ENCODE results near the gene IGF2BP2. TPM values are rescaled to one million over a fixed set of nuclear protein-coding genes. Genes with fewer than 3 reads are reported as not detected.
A peak's percentile ranks its signal among the peaks of the same experiment; 100 is the strongest.
"Not testable (repeated sequence)": the region's sequence is repeated elsewhere in the genome, so short reads cannot be mapped to it uniquely, and the experiment has no call there.

IGF2BP2 gene
- total RNA-seq, 1 experiment from 2014 or later = 66.2 TPM

DNA sequence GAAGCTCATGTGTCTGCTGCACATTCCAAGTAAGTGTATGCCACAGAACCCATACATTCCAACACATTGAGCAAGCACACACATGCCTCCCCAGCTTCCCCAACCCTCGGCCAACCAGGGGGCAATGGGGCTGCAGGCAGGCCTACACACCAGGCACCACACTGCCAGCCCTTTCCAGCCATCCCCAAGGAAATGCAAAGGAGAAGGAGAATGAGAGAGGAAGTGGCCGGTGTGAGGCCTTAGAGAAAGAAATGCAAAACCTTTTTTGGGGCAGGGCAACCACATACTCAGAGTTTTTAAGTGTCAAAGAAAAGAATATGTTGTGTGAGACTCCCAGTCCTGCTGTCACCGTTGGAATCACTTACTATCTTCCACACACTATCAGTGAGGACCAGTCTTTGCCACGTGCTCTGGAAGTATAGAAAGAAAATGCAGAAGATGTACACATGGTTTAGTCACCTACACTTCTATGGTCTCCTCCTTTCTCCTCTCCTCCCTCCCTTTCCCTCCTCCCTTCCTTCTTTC, 11.1 kb downstream of the IGF2BP2 start:
- no peak for DNase-seq (ENCODE audit: low spot score)
- Histone ChIP-seq H3K4me3 (ENCODE audit: low read depth, low read length, poor library complexity, severe bottlenecking) (no peak overlapping the region), H3K4me1 (ENCODE audit: insufficient read depth, low read length, poor library complexity, severe bottlenecking) (peaks cover 66% of the 10 kb centered on the region), H3K27me3 (replicated peaks; ENCODE audit: insufficient read depth, low read depth, low read length, poor library complexity) (no peaks in the 10 kb centered on the region), H3K36me3 (ENCODE audit: insufficient read depth, low read length, poor library complexity, severe bottlenecking) (no peaks in the 10 kb centered on the region), H3K9me3 (ENCODE audit: low read depth, low read length, poor library complexity, severe bottlenecking) (no peaks in the 10 kb centered on the region), H3K27ac (ENCODE audit: low read depth, low read length, poor library complexity, severe bottlenecking) (no peak overlapping the region)
- intact Hi-C loops (cut with micrococcal nuclease; ENCODE audit: unreplicated experiment) = no loop called here
- TF ChIP-seq, protein P1, sequence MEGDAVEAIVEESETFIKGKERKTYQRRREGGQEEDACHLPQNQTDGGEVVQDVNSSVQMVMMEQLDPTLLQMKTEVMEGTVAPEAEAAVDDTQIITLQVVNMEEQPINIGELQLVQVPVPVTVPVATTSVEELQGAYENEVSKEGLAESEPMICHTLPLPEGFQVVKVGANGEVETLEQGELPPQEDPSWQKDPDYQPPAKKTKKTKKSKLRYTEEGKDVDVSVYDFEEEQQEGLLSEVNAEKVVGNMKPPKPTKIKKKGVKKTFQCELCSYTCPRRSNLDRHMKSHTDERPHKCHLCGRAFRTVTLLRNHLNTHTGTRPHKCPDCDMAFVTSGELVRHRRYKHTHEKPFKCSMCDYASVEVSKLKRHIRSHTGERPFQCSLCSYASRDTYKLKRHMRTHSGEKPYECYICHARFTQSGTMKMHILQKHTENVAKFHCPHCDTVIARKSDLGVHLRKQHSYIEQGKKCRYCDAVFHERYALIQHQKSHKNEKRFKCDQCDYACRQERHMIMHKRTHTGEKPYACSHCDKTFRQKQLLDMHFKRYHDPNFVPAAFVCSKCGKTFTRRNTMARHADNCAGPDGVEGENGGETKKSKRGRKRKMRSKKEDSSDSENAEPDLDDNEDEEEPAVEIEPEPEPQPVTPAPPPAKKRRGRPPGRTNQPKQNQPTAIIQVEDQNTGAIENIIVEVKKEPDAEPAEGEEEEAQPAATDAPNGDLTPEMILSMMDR (conservative IDR thresholded peaks at IDR 0.05; ENCODE audit: low read depth, low read length) = no peak
- TF ChIP-seq EZH2 (IDR thresholded peaks at IDR 0.05; ENCODE audit: borderline replicate concordance, low read depth, low read length, poor library complexity, severe bottlenecking) = no peak
- POLR2A ChIA-PET (ENCODE audit: low non-redundant PET) = no interaction called here
- CTCF ChIA-PET = no interaction called here
- no TSS peak for BruUV-seq (replicated peaks)

DNA sequence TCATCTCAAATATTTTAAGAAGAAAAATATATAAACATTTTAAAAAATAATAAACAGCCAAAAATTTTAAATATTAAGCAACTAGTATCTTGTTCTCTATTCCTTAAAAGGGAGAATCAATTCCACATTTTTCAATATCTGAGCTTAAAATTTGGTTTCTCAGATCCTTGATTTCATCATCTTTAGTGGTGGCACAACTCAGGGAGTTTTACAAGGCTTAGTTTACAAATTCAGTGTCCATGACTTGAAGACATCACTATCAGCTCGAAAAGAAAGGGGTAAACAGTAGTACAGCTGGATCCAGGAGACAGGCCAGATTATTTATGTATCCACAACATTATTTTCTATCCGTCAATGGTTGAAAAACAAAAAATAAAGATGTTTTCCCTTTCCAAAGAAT, 11.6 kb downstream of the IGF2BP2 start:
- Histone ChIP-seq H3K4me1 (ENCODE audit: insufficient read depth, low read length, poor library complexity, severe bottlenecking) (peaks cover 60% of the 10 kb centered on the region), H3K27me3 (replicated peaks; ENCODE audit: insufficient read depth, low read depth, low read length, poor library complexity) (no peaks in the 10 kb centered on the region), H3K9me3 (ENCODE audit: low read depth, low read length, poor library complexity, severe bottlenecking) (no peaks in the 10 kb centered on the region), H3K4me3 (ENCODE audit: low read depth, low read length, poor library complexity, severe bottlenecking) (no peak overlapping the region), H3K36me3 (ENCODE audit: insufficient read depth, low read length, poor library complexity, severe bottlenecking) (no peaks in the 10 kb centered on the region), H3K27ac (ENCODE audit: low read depth, low read length, poor library complexity, severe bottlenecking) (no peak overlapping the region)
- intact Hi-C loops (cut with micrococcal nuclease; ENCODE audit: unreplicated experiment) = no loop called here
- TF ChIP-seq, protein P1 (conservative IDR thresholded peaks at IDR 0.05; ENCODE audit: low read depth, low read length) = no peak
- no peak for TF ChIP-seq EZH2 (IDR thresholded peaks at IDR 0.05; ENCODE audit: borderline replicate concordance, low read depth, low read length, poor library complexity, severe bottlenecking)
- BruUV-seq (replicated peaks) = no TSS peak
- POLR2A ChIA-PET (ENCODE audit: low non-redundant PET) = interaction anchor here (0.6 kb wide), 1 partner anchor 119 kb away, joined by 4 read pairs; no protein-coding TSS in a partner anchor
- CTCF ChIA-PET = interaction anchor here (0.5 kb wide), 1 partner anchor 64 kb away, joined by 5 read pairs; no protein-coding TSS in a partner anchor
- DNase-seq (ENCODE audit: low spot score) = no peak

DNA sequence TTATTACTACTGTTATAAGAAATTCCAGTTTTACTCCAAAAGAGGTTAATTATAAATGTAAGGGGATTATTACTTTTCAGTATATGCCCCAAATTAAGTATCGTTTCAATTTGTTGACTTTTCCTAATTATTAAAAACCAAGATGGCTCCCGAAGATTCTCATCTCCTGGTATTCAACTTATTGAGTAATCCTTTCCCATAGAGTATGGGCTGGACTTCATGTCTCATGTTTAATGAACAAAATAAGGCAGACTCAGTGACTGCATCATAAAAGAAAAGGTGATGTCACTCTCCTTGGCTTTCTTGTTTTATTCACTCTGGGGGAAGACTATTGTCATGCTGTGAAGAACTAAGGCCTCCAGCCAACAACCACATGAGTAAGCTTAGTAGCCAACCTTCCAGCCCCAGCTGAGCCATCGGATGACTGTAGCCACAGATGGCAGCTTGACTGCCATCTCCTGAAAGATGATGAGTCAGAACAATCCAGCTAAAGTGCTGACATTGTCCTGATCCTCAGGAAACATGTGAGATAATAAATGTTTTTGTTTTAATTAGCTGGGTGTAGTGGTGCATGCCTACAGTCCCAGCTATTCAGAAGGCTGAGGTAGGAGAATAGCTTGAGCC, 17.3 kb downstream of the IGF2BP2 start:
- no peaks in the 10 kb centered on the region for H3K36me3 ChIP-seq (ENCODE audit: insufficient read depth, low read length, poor library complexity, severe bottlenecking)
- ChIA-PET CTCF (no interaction called here), POLR2A (ENCODE audit: low non-redundant PET) (no interaction called here)
- H3K4me1 ChIP-seq (ENCODE audit: insufficient read depth, low read length, poor library complexity, severe bottlenecking) = peaks cover 14% of the 10 kb centered on the region
- intact Hi-C loops (cut with micrococcal nuclease; ENCODE audit: unreplicated experiment) = no loop called here
- H3K27me3 ChIP-seq (replicated peaks; ENCODE audit: insufficient read depth, low read depth, low read length, poor library complexity) = no peaks in the 10 kb centered on the region
- no peak overlapping the region for H3K27ac ChIP-seq (ENCODE audit: low read depth, low read length, poor library complexity, severe bottlenecking)
- no TSS peak for BruUV-seq (replicated peaks)
- H3K4me3 ChIP-seq (ENCODE audit: low read depth, low read length, poor library complexity, severe bottlenecking) = no peak overlapping the region
- H3K9me3 ChIP-seq (ENCODE audit: low read depth, low read length, poor library complexity, severe bottlenecking) = peaks cover 5% of the 10 kb centered on the region
- DNase-seq (ENCODE audit: low spot score) = peak; percentile 76
- TF ChIP-seq EZH2 (IDR thresholded peaks at IDR 0.05; ENCODE audit: borderline replicate concordance, low read depth, low read length, poor library complexity, severe bottlenecking) = no peak
- TF ChIP-seq, protein P1 (conservative IDR thresholded peaks at IDR 0.05; ENCODE audit: low read depth, low read length) = no peak

DNA sequence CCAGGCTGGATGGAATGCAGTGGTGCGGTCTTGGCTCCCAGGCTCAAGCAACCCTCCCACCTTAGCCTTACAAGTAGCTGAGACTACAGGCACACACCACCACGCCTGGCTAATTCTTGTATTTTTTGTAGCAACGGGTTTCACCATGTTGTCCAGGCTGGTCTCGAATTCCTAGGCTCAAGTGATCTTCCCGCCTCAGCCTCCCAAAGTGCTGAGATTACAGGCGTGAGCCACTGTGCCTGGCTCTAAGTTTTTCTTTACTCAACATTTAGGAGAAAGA, 26.1 kb downstream of the IGF2BP2 start:
- H3K9me3 ChIP-seq (ENCODE audit: low read depth, low read length, poor library complexity, severe bottlenecking); BruUV-seq (replicated peaks); H3K36me3 ChIP-seq (ENCODE audit: insufficient read depth, low read length, poor library complexity, severe bottlenecking); intact Hi-C loops (cut with micrococcal nuclease; ENCODE audit: unreplicated experiment); H3K27ac ChIP-seq (ENCODE audit: low read depth, low read length, poor library complexity, severe bottlenecking); POLR2A ChIA-PET (ENCODE audit: low non-redundant PET); CTCF ChIA-PET; H3K27me3 ChIP-seq (replicated peaks; ENCODE audit: insufficient read depth, low read depth, low read length, poor library complexity); H3K4me1 ChIP-seq (ENCODE audit: insufficient read depth, low read length, poor library complexity, severe bottlenecking); DNase-seq (ENCODE audit: low spot score); H3K4me3 ChIP-seq (ENCODE audit: low read depth, low read length, poor library complexity, severe bottlenecking): not testable (repeated sequence)

Measured in A673 (cell line).